Measurements from ENCODE around the gene SCAF11.
A peak's percentile ranks its signal among the peaks of the same experiment; 100 is the strongest.

Gene SCAF11

DNA sequence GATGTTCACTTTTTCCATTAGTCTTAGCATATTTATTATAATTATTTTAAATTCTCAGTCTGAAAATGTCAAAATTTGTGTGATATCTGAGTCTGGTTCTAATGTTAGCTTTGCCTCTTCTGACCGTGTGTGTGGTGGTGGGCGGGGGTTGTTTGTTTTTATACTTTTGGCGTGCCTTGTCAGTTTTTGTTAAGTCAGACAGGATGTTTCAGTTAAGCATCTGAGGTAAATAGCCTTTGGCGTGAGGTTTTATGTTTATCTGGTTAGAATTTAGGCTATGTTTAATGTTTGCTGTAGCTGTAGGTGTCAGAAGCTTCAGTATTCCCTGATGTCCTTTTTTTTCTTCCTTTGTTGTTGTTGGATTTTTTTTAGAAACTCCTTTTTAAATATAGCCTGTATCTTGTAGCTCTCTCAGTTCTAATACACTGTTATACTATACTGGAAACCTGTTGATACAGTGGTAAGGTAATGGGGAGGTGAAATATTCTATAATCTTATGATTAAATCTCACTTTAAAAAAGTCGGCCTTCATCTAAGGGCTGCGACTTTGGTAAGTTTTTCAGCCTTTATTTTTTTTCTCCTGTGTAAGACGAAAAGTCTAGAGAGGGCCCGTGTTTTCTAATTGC, 111.6 kb downstream of the SCAF11 start:
- DNase-seq = peak; percentile 17 to 48
- TF ChIP-seq GATA1 (IDR thresholded peaks at IDR 0.05; ENCODE audit: low read depth, low read length) (no peak), POLR2A (IDR thresholded peaks at IDR 0.05; ENCODE audit: low read length) (no peak)

DNA sequence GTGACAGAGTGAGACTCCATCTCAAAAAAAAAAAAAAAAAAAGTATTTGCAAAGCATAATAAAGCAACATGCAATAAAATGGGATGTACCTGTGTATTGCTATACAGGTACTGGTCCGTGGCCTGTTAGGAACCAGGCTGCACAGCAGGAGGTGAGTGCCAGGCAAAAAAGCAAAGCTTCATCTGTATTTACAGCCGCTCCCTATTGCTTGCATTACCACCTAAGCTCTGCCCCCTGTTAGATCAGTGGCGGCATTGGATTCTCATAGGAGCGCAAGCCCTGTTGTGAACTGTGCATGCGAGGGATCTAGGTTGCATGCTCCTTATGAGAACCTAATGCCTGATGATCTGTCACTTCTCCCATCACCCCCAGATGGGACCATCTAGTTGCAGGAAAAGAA, 113.3 kb downstream of the SCAF11 start:
- no peak for TF ChIP-seq GATA1 (IDR thresholded peaks at IDR 0.05; ENCODE audit: low read depth, low read length)
- TF ChIP-seq POLR2A (IDR thresholded peaks at IDR 0.05; ENCODE audit: low read length) = no peak

GRCh38 chr12:45872446-45872845, 117.9 kb downstream of the SCAF11 start:
- DNase-seq = peak; percentile 42 to 61
- TF ChIP-seq GATA1 (IDR thresholded peaks at IDR 0.05; ENCODE audit: low read depth, low read length) (no peak), POLR2A (IDR thresholded peaks at IDR 0.05; ENCODE audit: low read length) (no peak)

More for the DNA sequence above, 113.3 kb downstream of the SCAF11 start:
- no peak for DNase-seq
